Spleen (tissue), 11 donors: ENCODE results near the gene CAMTA1. TPM values are rescaled to one million over a fixed set of nuclear protein-coding genes. Genes with fewer than 3 reads are reported as not detected.
A peak's percentile ranks its signal among the peaks of the same experiment; 100 is the strongest.

Experiments used
- DNase-seq: peaks from one replicate; pipeline ENCODE4 v3.0.0-alpha.2; 2020
- H3K27ac ChIP-seq, 8 donors: fragments of 200-600 bp; sonication (generic) in 7 of 8; 1 replicate in 4 of 8; 2 replicates in 4 of 8; pipeline versions ENCODE4 v1.5.0 to v1.8.0; 2016 to 2021; ENCODE audit warnings: inconsistent platforms in 4 of 8, mild to moderate bottlenecking in 4 of 8, moderate library complexity in 1 of 8
- H3K27me3 ChIP-seq, 7 donors: fragments of 200-600 bp; sonication (generic) in 6 of 7; replicated peaks in 1 of 7; 1 replicate in 4 of 7; 2 replicates in 3 of 7; pipeline versions ENCODE4 v1.5.0 to v1.8.0; 2016 to 2021; ENCODE audit warnings: inconsistent platforms in 3 of 7, mild to moderate bottlenecking in 1 of 7
- H3K36me3 ChIP-seq, 6 donors: fragments of 200-600 bp; sonication (generic) in 5 of 6; 1 replicate in 4 of 6; 2 replicates in 2 of 6; pipeline versions ENCODE4 v1.5.0 to v1.8.0; 2016 to 2021; ENCODE audit warnings: inconsistent platforms in 2 of 6
- H3K4me1 ChIP-seq, 6 donors: fragments of 200-600 bp; sonication (generic) in 5 of 6; 1 replicate in 3 of 6; 2 replicates in 3 of 6; pipeline versions ENCODE4 v1.5.0 to v1.8.0; 2016 to 2021; ENCODE audit warnings: inconsistent platforms in 3 of 6
- H3K4me3 ChIP-seq, 8 donors: fragments of 200-600 bp; sonication (generic) in 7 of 8; 1 replicate in 4 of 8; 2 replicates in 4 of 8; pipeline versions ENCODE4 v1.5.0 to v1.8.0; 2016 to 2021; ENCODE audit warnings: inconsistent platforms in 4 of 8, mild to moderate bottlenecking in 4 of 8, moderate library complexity in 2 of 8
- H3K9me3 ChIP-seq, 8 donors: fragments of 200-600 bp; sonication (generic) in 7 of 8; 1 replicate in 4 of 8; 2 replicates in 4 of 8; pipeline versions ENCODE4 v1.5.0 to v1.8.0; 2016 to 2021; ENCODE audit warnings: inconsistent platforms in 4 of 8
- POLR2A ChIP-seq, 3 donors: fragments of 450-650 bp; IDR thresholded peaks; one replicate each; pipeline ENCODE4 v1.5.1; 2017; ENCODE audit warnings: antibody characterized with exemption in 3 of 3, mild to moderate bottlenecking in 1 of 3
- POLR2AphosphoS5 ChIP-seq, 3 donors: sonication (generic); formaldehyde crosslinking; IDR thresholded peaks; one replicate each; pipeline ENCODE4 v1.5.1; 2017; ENCODE audit warnings: antibody characterized with exemption in 3 of 3
- WGBS, 5 donors: extraction: QIAGEN DNeasy Blood & Tissue Kit in 3 of 5; methylation state at CpG; one replicate each; pipeline versions ENCODE4 v1.1.5 to v1.1.7; 2013 to 2018; 5-methylcytosine and 5-hydroxymethylcytosine counted together
- intact Hi-C: fragments of 100-400 bp; cut with DNase I; formaldehyde crosslinking; loops from one replicate; pipeline ENCODE4 v1.15.0; 2023; ENCODE audit warnings: low total_unique reads
- polyA plus RNA-seq, 3 donors: library from polyadenylated mRNA; stranded (reverse); fragments of 200-250 nt; gene quantifications; one replicate each; pipeline ENCODE4 v1.2.1, GENCODE V29; 2013
- total RNA-seq, 7 donors: library from RNA; depleted of rRNA in 3 of 7; stranded (reverse); fragments of >200 nt in 3 of 7; fragmentation: NEBNext Ultra II Directional in 4 of 7; extraction: Animal tissue kit (Norgen Biotek cat#: 25700) in 4 of 7; gene quantifications; one replicate each; pipeline versions ENCODE4 v1.1.0 to v1.2.1, GENCODE V29; 2016 to 2021
- TF ChIP-seq, protein P1 (sequence below), 11 experiments: fragments of 200-600 bp in 7 of 11; fragments of 450-650 bp in 4 of 11; sonication (generic) in 4 of 11; IDR thresholded peaks in 8 of 11; conservative IDR thresholded peaks in 3 of 11; 1 replicate in 7 of 11; 2 replicates in 4 of 11; pipeline versions ENCODE4 v1.4.0 to v1.8.0; 2016 to 2021; ENCODE audit warnings: antibody characterized with exemption in 11 of 11, inconsistent platforms in 4 of 11, mild to moderate bottlenecking in 1 of 11
- donor health status: healthy with polysubstance abuse.
- donor health status: DM: no; HTN: no; CAD: no; lungs with moderate emphysema.
- donor health status: DM: no; HTN: no; CAD: no.
- donor health status: Bipolar disorder and iron deficiency.
- donor health status: healthy.
- donor health status: DM: no; HTN: no; CAD: no.
- donor health status: DM: yes; HTN: yes; CAD: no.

The CAMTA1 gene
- total and polyA plus RNA-seq, 10 donors = 53.0 to 106 (median 77.3) TPM

DNA sequence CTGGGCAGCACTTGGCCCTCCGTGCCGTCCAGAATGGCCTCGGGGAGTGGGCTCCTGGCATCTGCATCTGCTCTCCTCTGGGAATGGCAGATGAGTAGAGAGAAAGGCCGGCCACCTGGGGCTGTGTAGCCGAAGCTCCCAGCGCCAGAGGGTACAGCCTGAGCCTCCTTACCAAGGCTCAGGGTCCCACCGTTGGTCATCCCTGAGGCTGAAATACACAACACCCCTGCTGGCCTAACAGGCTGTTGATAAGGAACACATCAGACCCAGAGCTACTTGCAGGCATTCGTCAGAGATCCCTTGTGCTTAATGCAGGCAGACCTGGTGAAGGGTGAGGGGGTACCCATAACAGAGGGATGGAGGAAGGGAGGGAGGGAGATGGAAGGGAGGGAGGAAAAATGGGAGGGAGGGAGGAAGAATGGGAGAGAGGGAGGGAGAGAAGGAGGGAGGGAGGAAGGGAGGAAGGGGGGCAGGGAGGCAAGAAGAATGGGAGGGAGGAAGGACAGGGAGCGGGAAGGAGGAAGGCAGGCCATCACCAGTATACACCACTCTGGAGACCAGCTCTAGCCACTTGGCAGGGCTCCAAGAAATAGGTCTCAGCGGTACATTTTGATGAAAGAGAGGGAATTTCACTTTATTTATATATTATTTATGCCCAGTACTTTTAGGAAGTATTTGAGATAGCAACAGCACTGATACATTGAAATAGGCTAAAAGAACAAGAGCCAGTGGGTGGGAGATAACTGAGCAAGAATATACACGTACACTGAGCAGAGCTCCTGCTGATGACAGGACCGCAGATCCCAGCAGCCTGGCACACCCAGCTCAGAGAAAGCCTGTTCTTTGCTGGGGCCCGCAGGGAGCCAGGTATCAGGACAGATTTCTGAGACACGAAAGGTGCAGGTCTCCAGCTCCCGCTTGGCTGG lies 670.8 kb downstream of the CAMTA1 start:
- intact Hi-C loops = no loop called here
- Histone ChIP-seq H3K36me3 (no peaks in the 10 kb centered on the region), H3K4me3 (no peak overlapping the region), H3K27ac (peak overlapping the region in 5 of 8 donors; percentile 6 to 63 (median 58)), H3K9me3 (no peaks in the 10 kb centered on the region), H3K27me3 (no peaks in the 10 kb centered on the region), H3K4me1 (peaks cover 16 to 49% (median 32%) of the 10 kb centered on the region in 6 donors)
- TF ChIP-seq, protein P1, sequence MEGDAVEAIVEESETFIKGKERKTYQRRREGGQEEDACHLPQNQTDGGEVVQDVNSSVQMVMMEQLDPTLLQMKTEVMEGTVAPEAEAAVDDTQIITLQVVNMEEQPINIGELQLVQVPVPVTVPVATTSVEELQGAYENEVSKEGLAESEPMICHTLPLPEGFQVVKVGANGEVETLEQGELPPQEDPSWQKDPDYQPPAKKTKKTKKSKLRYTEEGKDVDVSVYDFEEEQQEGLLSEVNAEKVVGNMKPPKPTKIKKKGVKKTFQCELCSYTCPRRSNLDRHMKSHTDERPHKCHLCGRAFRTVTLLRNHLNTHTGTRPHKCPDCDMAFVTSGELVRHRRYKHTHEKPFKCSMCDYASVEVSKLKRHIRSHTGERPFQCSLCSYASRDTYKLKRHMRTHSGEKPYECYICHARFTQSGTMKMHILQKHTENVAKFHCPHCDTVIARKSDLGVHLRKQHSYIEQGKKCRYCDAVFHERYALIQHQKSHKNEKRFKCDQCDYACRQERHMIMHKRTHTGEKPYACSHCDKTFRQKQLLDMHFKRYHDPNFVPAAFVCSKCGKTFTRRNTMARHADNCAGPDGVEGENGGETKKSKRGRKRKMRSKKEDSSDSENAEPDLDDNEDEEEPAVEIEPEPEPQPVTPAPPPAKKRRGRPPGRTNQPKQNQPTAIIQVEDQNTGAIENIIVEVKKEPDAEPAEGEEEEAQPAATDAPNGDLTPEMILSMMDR (IDR thresholded peaks at IDR 0.05 in 8 of 11, conservative IDR thresholded peaks at IDR 0.05 in 3 of 11) = no peak
- TF ChIP-seq POLR2AphosphoS5 (IDR thresholded peaks at IDR 0.05) = no peak
- TF ChIP-seq POLR2A (IDR thresholded peaks at IDR 0.05) = no peak
- 76 to 80% (median 78%) methylated on average over 12 to 15 of the region's 15 CpGs for WGBS, 5 donors
- DNase-seq = no peak

DNA sequence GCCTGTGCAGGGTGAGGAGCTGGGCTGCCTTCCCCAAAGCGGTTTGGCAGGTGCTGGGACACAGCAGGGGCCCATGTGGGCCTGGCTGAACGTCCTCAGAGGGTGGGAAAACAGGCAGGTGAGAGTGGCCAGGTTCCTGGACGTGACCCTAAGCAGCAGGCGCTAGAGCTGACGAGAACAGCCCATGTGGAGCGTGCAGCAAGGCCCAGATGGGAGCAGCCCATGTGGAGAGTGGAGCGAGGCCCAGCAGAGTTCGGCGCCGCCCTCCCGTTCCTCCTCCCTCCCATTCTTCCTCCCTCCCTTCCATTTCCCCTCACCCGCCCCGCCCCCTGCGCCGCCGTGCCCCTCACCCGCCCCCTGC lies 671.4 kb downstream of the CAMTA1 start:
- no peaks in the 10 kb centered on the region for H3K9me3 ChIP-seq
- TF ChIP-seq POLR2A (IDR thresholded peaks at IDR 0.05) = no peak
- 56 to 76% (median 72%) methylated on average over 7 to 17 of the region's 17 CpGs for WGBS, 5 donors
- H3K36me3 ChIP-seq = no peaks in the 10 kb centered on the region
- intact Hi-C loops = no loop called here
- peak overlapping the region in 1 of 8 donors; percentile 61 for H3K27ac ChIP-seq
- peaks cover 16 to 49% (median 32%) of the 10 kb centered on the region in 6 donors for H3K4me1 ChIP-seq
- H3K4me3 ChIP-seq = no peak overlapping the region
- DNase-seq = no peak
- H3K27me3 ChIP-seq = no peaks in the 10 kb centered on the region

- Histone ChIP-seq H3K4me3 (no peak overlapping the region), H3K27ac (peak overlapping the region in 1 of 8 donors; percentile 18), H3K9me3 (no peaks in the 10 kb centered on the region), H3K4me1 (peaks cover 16 to 58% (median 34%) of the 10 kb centered on the region in 6 donors), H3K27me3 (no peaks in the 10 kb centered on the region), H3K36me3 (no peaks in the 10 kb centered on the region)
- DNase-seq = no peak
- WGBS, 5 donors = 33 to 57% (median 42%) methylated on average over 15 of the region's 15 CpGs
- intact Hi-C loops = no loop called here
- TF ChIP-seq POLR2AphosphoS5 (IDR thresholded peaks at IDR 0.05) (peak in 1 of 3 donors; percentile 14), POLR2A (IDR thresholded peaks at IDR 0.05) (no peak)
- TF ChIP-seq, protein P1 (IDR thresholded peaks at IDR 0.05 in 8 of 11, conservative IDR thresholded peaks at IDR 0.05 in 3 of 11) = no peak
These were observed 672.6 kb downstream of the CAMTA1 start for GRCh38 chr1:7457811-7458210.

GRCh38 chr1:7458946-7459345 lies 673.7 kb downstream of the CAMTA1 start:
- Histone ChIP-seq H3K27ac (no peak overlapping the region), H3K4me3 (no peak overlapping the region), H3K27me3 (no peaks in the 10 kb centered on the region), H3K4me1 (peaks cover 16 to 61% (median 32%) of the 10 kb centered on the region in 6 donors), H3K36me3 (no peaks in the 10 kb centered on the region), H3K9me3 (no peaks in the 10 kb centered on the region)
- TF ChIP-seq, protein P1 (IDR thresholded peaks at IDR 0.05 in 8 of 11, conservative IDR thresholded peaks at IDR 0.05 in 3 of 11) = no peak
- TF ChIP-seq POLR2A (IDR thresholded peaks at IDR 0.05) = no peak
- no peak for TF ChIP-seq POLR2AphosphoS5 (IDR thresholded peaks at IDR 0.05)
- intact Hi-C loops = no loop called here
- DNase-seq = no peak
- WGBS, 5 donors = 87 to 91% (median 87%) methylated on average over 7 of the region's 7 CpGs
